ENCODE data around the gene BNIP5.
"Not testable (repeated sequence)": the region's sequence is repeated elsewhere in the genome, so short reads cannot be mapped to it uniquely, and the experiment has no call there.

BNIP5 gene

DNA sequence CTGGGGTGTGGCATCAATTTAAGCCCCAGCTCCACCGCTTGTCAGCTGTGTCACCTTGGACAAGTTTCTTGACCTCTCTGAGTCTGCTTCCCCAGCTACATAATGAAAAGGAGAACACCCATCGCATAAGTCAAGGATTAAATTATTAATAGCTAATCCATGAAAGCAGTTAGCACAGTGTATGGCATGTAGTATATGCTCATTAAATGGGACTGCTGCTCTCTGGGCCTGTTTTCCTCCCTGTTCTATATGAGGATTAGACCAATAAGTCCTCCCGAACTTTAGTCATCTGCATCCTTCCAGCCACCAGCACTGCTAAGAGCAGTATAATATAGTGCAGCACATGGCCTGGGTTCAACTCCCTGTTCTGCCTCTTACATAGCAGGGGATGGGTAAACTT, 31.1 kb upstream of the BNIP5 start:
- no peak for DNase-seq (ENCODE audit: low read depth)

DNA sequence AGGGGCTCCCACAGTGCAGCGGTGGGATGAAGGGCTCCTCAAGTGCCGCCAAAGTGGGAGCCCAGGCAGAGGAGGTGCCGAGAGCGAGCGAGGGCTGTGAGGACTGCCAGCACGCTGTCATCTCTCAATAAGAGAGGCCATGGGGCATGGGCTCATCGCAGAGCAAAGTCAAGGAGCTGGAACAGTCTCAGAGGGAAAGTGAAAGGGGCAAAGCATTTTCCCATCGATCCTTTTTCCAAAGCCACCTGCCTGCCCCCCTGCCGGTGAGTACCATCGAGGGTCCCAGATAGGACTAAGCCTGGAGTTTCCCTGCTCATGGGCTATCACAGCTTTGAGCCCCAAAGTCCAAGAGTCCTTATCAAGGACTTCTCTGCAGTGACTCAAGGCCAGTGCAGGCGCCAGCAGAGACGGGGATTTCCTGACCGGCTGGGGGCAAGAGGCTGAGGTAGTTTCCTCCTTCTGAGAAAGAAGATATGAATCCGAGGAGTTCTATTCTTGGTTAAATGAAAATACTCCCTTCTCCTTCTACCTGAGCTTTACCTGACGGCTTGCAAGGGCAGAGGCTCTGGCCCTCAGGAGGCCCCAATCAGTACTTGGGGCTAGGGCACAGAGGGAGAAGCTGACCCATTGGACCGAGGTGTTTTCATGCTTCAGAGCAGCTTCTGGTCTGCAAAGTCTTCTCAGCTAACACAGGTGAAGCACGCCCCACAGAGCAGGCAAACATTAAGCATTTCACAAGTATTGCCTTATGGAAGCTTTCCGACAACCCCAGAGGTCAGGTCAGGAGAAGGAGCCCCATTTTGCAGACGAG, 28.2 kb upstream of the BNIP5 start:
- no peak for DNase-seq (ENCODE audit: low read depth)

DNA sequence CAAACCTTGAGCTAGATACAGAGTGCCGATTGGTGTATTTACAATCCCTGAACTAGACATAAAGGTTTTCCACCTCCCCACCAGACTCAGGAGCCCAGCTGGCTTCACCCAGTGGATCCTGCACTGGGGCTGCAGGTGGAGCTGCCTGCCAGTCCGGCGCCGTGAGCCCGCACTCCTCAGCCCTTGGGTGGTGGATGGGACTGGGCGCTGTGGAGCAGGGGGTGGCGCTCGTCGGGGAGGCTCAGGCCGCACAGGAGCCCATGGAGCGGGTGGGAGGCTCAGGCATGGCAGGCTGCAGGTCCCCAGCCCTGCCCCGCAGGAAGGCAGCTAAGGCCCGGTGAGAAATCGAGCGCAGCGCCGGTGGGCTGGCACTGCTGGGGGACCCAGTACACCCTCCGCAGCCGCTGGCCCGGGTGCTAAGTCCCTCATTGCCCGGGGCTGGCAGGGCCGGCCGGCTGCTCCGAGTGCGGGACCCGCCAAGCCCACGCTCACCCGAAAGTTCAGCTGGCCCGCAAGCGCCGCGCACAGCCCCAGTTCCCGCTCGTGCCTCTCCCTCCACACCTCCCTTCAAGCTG, 27.5 kb upstream of the BNIP5 start:
- not testable (repeated sequence) for DNase-seq (ENCODE audit: low read depth)

DNA sequence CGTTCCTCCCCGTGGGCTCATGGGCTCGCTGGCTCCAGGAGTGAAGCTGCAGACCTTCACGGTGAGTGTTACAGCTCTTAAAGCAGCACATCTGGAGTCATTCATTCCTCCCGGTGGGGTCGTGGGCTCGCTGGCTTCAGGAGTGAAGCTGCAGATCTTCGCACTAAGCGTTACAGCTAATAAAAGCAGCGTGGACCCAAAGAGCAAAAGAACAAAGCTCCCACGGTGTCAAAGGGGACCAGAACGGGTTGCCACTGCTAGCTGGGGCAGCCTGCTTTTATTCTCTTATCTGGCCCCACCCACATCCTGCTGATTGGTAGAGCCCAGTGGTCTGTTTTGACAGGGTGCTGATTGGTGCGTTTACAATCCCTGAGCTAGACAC, 26.7 kb upstream of the BNIP5 start:
- not testable (repeated sequence) for DNase-seq (ENCODE audit: low read depth)

- DNase-seq (ENCODE audit: low read depth) = no peak
These were observed 26.1 kb upstream of the BNIP5 start for GRCh38 chr6:36362551-36363370.

DNA sequence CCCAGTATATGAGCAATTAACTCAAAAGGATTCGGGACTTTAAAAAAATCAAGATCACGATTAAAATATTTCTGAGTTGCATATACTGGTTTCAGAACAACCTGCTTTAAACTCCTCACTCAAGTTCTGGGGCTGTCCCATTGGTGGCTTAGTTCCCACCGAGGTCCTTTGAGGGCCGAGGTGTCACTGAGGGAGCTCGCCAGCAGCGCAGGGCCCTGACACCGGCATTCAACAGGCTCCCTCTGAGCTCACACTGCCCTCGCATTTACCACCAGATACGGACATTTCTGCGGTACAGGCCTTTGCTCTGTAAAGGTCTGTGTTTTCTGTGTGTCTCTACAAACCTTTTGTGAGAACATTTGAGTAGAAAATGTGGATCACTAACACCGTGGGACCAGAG, 24.4 kb upstream of the BNIP5 start:
- no peak for DNase-seq (ENCODE audit: low read depth)

GRCh38 chr6:36360241-36361054, 23.8 kb upstream of the BNIP5 start:
- peak; percentile 39 for DNase-seq (ENCODE audit: low read depth)

DNA sequence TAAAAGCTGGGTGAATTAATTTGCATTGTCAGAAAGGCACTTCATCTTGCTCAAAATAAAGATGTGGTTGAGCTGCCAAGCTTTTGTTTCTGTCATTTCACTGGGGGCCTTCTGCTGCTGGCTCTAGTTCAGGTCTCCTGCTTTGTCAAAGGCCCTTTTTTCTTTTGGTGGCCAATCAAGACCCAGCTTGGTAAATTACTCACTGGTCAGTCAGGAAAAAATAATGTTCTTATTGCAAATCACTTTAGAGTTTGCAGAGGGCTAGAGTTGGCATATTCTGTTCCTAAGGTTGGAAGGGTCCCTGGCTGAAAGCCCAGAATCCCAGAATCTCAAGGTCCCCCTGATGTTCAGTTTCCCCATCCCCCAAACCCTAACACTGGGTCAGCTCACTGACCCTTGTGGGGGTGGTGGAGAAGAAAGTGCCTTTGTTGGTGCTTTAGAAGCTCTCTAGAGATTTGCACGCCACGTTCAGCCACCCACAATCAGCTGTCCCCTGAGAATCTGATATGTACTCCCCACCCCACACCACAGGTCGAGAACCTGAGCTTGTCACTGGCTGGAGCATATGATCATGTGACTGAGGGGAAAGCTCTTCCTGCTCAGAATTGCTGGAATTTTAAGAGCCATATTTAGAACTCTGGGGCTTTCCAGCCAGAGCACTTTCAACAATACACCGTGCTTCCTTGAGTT, 21.7 kb upstream of the BNIP5 start:
- no peak for DNase-seq (ENCODE audit: low read depth)

- DNase-seq (ENCODE audit: low read depth) = no peak
These were observed 21.2 kb upstream of the BNIP5 start for GRCh38 chr6:36357872-36358225.

GRCh38 chr6:36355819-36356218, 19.1 kb upstream of the BNIP5 start:
- DNase-seq (ENCODE audit: low read depth) = no peak

DNA sequence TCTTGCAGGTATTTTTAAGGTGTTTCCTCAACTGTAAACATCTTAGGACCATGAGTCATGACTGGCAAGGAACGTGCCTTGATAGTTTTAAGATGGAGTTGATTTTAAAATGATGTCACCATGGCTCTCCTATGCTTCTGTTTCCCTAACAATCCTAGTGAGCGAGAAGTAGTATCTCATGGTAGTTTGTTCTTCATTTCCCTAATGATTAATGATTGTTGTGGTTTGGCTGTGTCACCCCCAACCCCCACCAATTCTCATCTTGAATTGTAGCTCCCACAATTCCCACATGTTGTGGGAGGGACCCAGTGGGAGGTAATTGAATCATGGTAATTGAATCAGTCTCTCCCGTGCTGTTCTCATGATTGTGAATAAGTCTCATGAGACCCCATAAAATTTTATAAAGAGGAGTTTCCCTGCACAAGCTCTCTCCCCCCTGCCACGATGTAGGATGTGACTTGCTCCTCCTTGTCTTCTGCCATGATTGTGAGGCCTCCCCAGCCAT, 16.8 kb upstream of the BNIP5 start:
- no peak for DNase-seq (ENCODE audit: low read depth)

DNA sequence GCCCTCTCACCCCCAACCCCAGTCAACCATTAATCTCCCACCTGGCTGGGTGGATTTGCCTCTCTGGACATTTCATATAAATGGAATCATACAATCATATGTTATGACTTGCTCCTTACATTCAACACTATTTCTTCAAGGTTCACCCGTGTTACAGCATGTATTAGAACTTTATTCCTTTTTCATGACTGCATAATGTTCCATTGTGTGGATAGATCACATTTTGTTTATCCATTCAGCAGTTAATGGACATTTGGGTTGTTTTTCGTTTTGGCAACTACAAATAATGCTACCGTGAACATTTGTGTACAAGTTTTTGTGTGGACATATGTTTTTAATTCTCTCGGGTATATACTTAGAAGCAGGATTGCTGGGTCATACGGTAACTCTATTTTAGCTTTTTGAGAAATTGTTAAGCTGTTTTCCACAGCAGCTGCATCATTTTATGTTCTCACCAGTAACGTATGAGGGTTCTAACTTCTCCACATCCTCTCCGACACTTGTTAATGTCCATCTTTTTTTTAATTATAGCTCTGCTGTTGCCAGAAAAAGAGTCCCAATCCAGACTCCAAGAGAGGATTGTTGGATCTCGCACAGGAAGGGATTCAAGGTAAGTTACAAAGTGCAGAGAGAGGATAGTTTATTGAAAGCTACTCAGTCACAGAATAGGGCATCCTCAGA, 15.9 kb upstream of the BNIP5 start:
- DNase-seq (ENCODE audit: low read depth) = no peak

GRCh38 chr6:36350681-36351571, 14.2 kb upstream of the BNIP5 start:
- no peak for DNase-seq (ENCODE audit: low read depth)

GRCh38 chr6:36350082-36350481, 13.4 kb upstream of the BNIP5 start:
- no peak for DNase-seq (ENCODE audit: low read depth)

DNA sequence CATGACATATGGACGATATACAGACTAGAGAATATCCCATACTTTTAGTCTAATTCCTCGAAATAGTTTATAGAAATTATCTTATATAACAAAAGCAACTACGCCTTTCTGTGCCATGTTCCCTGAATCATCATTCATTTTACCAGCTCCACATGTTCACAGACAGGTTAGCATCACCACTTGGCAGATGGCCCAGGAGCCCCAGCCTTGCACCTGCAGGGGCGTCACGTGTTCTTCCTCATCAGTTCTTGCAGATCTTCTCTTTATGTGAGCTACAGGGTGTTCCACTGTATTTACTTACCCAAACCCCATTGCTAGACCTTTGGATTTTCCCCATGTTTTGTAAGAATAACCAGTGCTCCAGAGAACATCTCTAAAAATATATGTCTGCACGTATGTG, 12.6 kb upstream of the BNIP5 start:
- DNase-seq (ENCODE audit: low read depth) = no peak

DNA sequence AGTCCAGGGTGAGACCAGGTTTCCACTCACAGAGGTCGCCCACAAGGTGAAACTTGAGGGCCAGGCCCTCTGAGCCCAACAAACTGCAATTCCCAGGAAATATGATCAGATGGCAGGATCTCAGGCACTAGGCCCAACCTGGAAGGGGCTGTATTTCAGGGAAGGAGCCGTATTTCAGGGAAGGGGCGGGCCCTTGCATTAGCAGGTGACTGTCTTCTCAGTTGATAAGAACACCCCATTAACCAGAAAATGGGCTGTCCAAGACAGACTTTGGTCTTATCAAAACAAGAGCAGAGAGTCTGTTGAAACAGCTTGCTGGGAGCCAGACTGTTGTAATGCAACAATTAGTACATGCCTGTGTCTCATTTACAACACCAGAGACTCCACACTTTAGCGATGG, 10.9 kb upstream of the BNIP5 start:
- no peak for DNase-seq (ENCODE audit: low read depth)

- no peak for DNase-seq (ENCODE audit: low read depth)
These were observed 10.0 kb upstream of the BNIP5 start for GRCh38 chr6:36346486-36347273.

- DNase-seq (ENCODE audit: low read depth) = no peak
These were observed 9.2 kb upstream of the BNIP5 start for GRCh38 chr6:36345681-36346466.

All from stimulated activated CD8-positive, alpha-beta memory T cell treated with anti-CD3 and anti-CD28 coated beads, Interleukin-15, amount 100 ng/mL, for 1 hour (primary cell).